Activated T-helper 1 cell treated with Interleukin-2 at 50 U/mL for 16 hours (primary cell): ENCODE measurements around the gene COA5.

Experiments
- DNase-seq: peaks from one replicate; pipeline ENCODE4 v3.0.0-alpha.2; 2020; ENCODE audit warnings: low read depth

COA5 gene

DNA sequence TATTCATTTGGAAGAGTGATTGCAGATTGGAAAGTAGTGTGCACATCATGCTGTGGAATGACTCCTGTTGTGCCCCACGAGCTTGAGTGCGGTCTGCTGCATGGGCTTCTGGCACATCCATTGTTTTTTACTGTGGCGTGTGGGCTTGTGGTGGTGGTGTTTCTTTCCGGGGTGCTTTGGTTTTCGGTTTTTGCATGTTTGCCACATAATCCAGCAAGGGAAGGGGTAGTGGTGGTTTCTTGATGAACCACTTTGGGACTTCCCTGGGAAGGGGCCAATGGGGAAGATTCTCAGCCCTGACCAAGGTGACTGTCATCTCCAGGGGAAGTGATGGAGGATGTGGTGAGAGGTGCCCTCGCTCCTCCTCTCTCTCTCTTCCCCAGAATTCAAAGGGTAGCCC lies 57.0 kb downstream of the COA5 start:
- no peak for DNase-seq

DNA sequence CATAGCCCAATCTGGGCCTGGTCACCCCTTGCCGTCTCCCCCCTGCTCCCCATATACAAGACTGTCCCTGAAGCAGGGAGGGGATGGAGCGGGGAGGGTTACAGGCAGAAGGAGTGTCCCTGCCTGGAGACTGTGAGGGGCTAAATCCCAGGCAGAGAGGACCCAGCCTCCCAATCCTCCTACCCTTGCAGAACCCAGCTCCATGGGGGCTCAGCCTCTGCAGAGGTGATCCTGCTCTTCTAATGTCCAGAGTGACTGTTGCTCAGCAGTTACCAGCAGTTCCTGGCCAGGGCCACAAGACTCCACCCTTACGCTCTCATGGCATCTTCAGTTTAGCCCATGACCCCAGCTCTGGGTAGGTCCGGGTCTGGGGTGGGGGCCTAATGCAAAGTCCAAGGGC lies 58.1 kb downstream of the COA5 start:
- DNase-seq, result no peak
